IMR-90 (cell line): ENCODE data around the gene WBP1L. TPM values are rescaled to one million over a fixed set of nuclear protein-coding genes. Genes with fewer than 3 reads are reported as not detected.
"Not testable (repeated sequence)": the region's sequence is repeated elsewhere in the genome, so short reads cannot be mapped to it uniquely, and the experiment has no call there.

Experiments
- ATAC-seq: fragments of 200-7000 bp; cut with Tn5 transposase; 2 replicates; pipeline ENCODE4 v1.9.1; 2020; ENCODE audit warnings: low read depth, mild to moderate bottlenecking, moderate library complexity
- BruUV-seq: library from RNA; stranded (reverse); fragments of 400-500 nt; replicated peaks from 2 replicates; lab custom pipeline; 2021; lab: Mats Ljungman, UMichigan
- CTCF ChIA-PET: fragments of 300-600 bp; formaldehyde crosslinking; extraction: SDS; loops from one replicate; lab custom pipeline; 2021; ENCODE audit warnings: antibody characterized with exemption; lab: Yijun Ruan, JAX
- POLR2A ChIA-PET: fragments of 300-600 bp; sonication (Branson Sonifier 250); formaldehyde crosslinking; loops from one replicate; lab custom pipeline; 2022; ENCODE audit warnings: antibody characterized with exemption; ENCODE audit not compliant: unreplicated experiment; lab: Charles Lee
- DNase-seq: peaks from one replicate; pipeline ENCODE4 v3.0.0; 2013
- H2AFZ ChIP-seq: replicated peaks from 2 replicates; pipeline ENCODE3; 2013; ENCODE audit warnings: low read length, mild to moderate bottlenecking; ENCODE audit not compliant: poor library complexity
- H2AK5ac ChIP-seq: 2 replicates; pipeline ENCODE4 v1.6.1; 2013; ENCODE audit warnings: low read depth, low read length, inconsistent platforms
- H2AK9ac ChIP-seq: replicated peaks from 2 replicates; pipeline ENCODE3; 2013; ENCODE audit warnings: mild to moderate bottlenecking, low read depth, low read length, moderate library complexity; ENCODE audit not compliant: poor library complexity
- H2BK120ac ChIP-seq: 2 replicates; pipeline ENCODE4 v1.6.1; 2013; ENCODE audit warnings: low read depth, low read length, inconsistent platforms
- H2BK15ac ChIP-seq: 3 replicates; pipeline ENCODE4 v1.6.1; 2013; ENCODE audit warnings: low read depth, low read length, inconsistent platforms
- H2BK20ac ChIP-seq: 2 replicates; pipeline ENCODE4 v1.6.1; 2013; ENCODE audit warnings: low read depth, mild to moderate bottlenecking, inconsistent platforms, low read length, moderate library complexity
- H2BK5ac ChIP-seq: 2 replicates; pipeline ENCODE4 v1.6.1; 2013; ENCODE audit warnings: mild to moderate bottlenecking, low read depth, low read length, inconsistent platforms; ENCODE audit not compliant: poor library complexity, severe bottlenecking
- H3K14ac ChIP-seq: replicated peaks from 2 replicates; pipeline ENCODE4 v1.6.1; 2013; ENCODE audit warnings: low read depth, low read length, inconsistent platforms
- H3K18ac ChIP-seq: 2 replicates; pipeline ENCODE4 v1.6.1; 2013; ENCODE audit warnings: low read depth, low read length, control low read depth
- H3K23ac ChIP-seq: 2 replicates; pipeline ENCODE4 v1.6.1; 2013; ENCODE audit warnings: low read depth, low read length, inconsistent platforms
- H3K27ac ChIP-seq: 2 replicates; pipeline ENCODE4 v1.5.1; 2013; ENCODE audit warnings: mild to moderate bottlenecking, control low read depth, low read length; ENCODE audit not compliant: insufficient read depth
- H3K27me3 ChIP-seq: 2 replicates; pipeline ENCODE4 v1.6.1; 2013; ENCODE audit warnings: low read length; ENCODE audit not compliant: control insufficient read depth, insufficient read depth
- H3K36me3 ChIP-seq: 2 replicates; pipeline ENCODE4 v1.6.1; 2013; ENCODE audit warnings: low read length, mixed read lengths; ENCODE audit not compliant: control insufficient read depth, insufficient read depth
- H3K4ac ChIP-seq: 2 replicates; pipeline ENCODE4 v1.6.1; 2013; ENCODE audit warnings: low read depth, low read length, inconsistent platforms
- H3K4me1 ChIP-seq: 2 replicates; pipeline ENCODE4 v1.6.1; 2013; ENCODE audit warnings: low read length, mixed read lengths; ENCODE audit not compliant: control insufficient read depth, insufficient read depth
- H3K4me2 ChIP-seq: 2 replicates; pipeline ENCODE4 v1.6.1; 2013; ENCODE audit warnings: low read depth, mild to moderate bottlenecking, control low read depth, low read length, moderate library complexity
- H3K4me3 ChIP-seq: 2 replicates; pipeline ENCODE4 v1.5.1; 2013; ENCODE audit warnings: low read depth, mild to moderate bottlenecking, control low read depth, low read length, moderate library complexity; ENCODE audit not compliant: insufficient read depth
- H3K56ac ChIP-seq: 2 replicates; pipeline ENCODE4 v1.6.1; 2013; ENCODE audit warnings: low read length, inconsistent platforms; ENCODE audit not compliant: insufficient read depth; ENCODE audit errors: extremely low read depth
- H3K79me1 ChIP-seq, 2 experiments: 2 replicates each; pipeline ENCODE4 v1.6.1; 2013; ENCODE audit warnings: low read length in 2 of 2, inconsistent platforms in 1 of 2, low read depth in 1 of 2
- H3K9ac ChIP-seq: 2 replicates; pipeline ENCODE4 v1.6.1; 2013; ENCODE audit warnings: low read depth, low read length, control low read depth
- H3K9me1 ChIP-seq: 2 replicates; pipeline ENCODE4 v1.6.1; 2013; ENCODE audit warnings: low read length, inconsistent platforms; ENCODE audit not compliant: insufficient read depth
- H3K9me3 ChIP-seq: 2 replicates; pipeline ENCODE4 v1.6.1; 2013; ENCODE audit warnings: low read length; ENCODE audit not compliant: control insufficient read depth, insufficient read depth
- H4K20me1 ChIP-seq: 2 replicates; pipeline ENCODE4 v1.6.1; 2013; ENCODE audit warnings: low read length, inconsistent platforms; ENCODE audit not compliant: insufficient read depth
- H4K5ac ChIP-seq: 2 replicates; pipeline ENCODE4 v1.6.1; 2013; ENCODE audit warnings: mild to moderate bottlenecking, low read depth, low read length, control low read depth
- H4K8ac ChIP-seq, 2 experiments: 2 replicates each; pipeline ENCODE4 v1.6.1; 2013; ENCODE audit warnings: low read depth in 2 of 2, low read length in 2 of 2, control low read depth in 1 of 2, inconsistent platforms in 1 of 2
- H4K91ac ChIP-seq: 2 replicates; pipeline ENCODE4 v1.6.1; 2013; ENCODE audit warnings: low read depth, low read length, inconsistent platforms; ENCODE audit not compliant: insufficient read depth
- WGBS, 2 experiments: methylation state at CpG; one replicate each; pipeline versions ENCODE4 v1.1.5 to v1.1.7; 2013; ENCODE audit warnings: missing lambda C conversion rate in 2 of 2; ENCODE audit not compliant: insufficient read length in 1 of 2; ENCODE audit errors: extremely low coverage in 2 of 2; 5-methylcytosine and 5-hydroxymethylcytosine counted together
- dilution Hi-C: fragments of 300-500 bp; cut with HindIII; formaldehyde crosslinking; loops from one replicate; pipeline ENCODE4 v1.14.3; 2018; ENCODE audit warnings: low sequenced_read_pairs; ENCODE audit not compliant: unreplicated experiment
- in situ Hi-C: fragments of 300-500 bp; cut with MboI; formaldehyde crosslinking; loops from 3 replicates; pipeline ENCODE4 v1.14.3; 2019; ENCODE audit warnings: low sequenced_read_pairs, inconsistent platforms, mixed read lengths
- intact Hi-C: fragments of 100-400 bp; cut with micrococcal nuclease; formaldehyde crosslinking; loops from 2 replicates; pipeline ENCODE4 v1.10.0; 2022
- polyA plus RNA-seq, 3 experiments: library from polyadenylated mRNA; depleted of rRNA; stranded (reverse); fragments of >200 nt; gene quantifications; 2 replicates each; pipeline ENCODE4 v1.2.3, GENCODE V29; 2012; ENCODE audit warnings: low replicate concordance in 1 of 3
- total RNA-seq: library from RNA; depleted of rRNA; stranded (reverse); fragments of >200 nt; gene quantifications from 2 replicates; pipeline ENCODE4 v1.2.3, GENCODE V29; 2012

WBP1L gene
- total and polyA plus RNA-seq, 2 of the 4 experiments (the other 2 are of a cell fraction), result 20.7 to 31.0 TPM

- H3K18ac ChIP-seq, H3K36me3 ChIP-seq, CTCF ChIA-PET, H4K20me1 ChIP-seq, H3K14ac ChIP-seq, H3K9me3 ChIP-seq, intact Hi-C loops, H2BK15ac ChIP-seq, H3K9me1 ChIP-seq, H3K79me1 ChIP-seq, H2BK5ac ChIP-seq, H3K9ac ChIP-seq, H2BK120ac ChIP-seq, ATAC-seq, H4K91ac ChIP-seq, H3K27ac ChIP-seq, H2AFZ ChIP-seq, H3K4me2 ChIP-seq, BruUV-seq, H3K4me1 ChIP-seq, H2BK20ac ChIP-seq, H2AK5ac ChIP-seq, H2AK9ac ChIP-seq, H3K56ac ChIP-seq, DNase-seq, H3K4ac ChIP-seq, in situ Hi-C loops, dilution Hi-C loops, H3K4me3 ChIP-seq, H4K8ac ChIP-seq, H3K23ac ChIP-seq, H4K5ac ChIP-seq, POLR2A ChIA-PET: not testable (repeated sequence)
- peaks cover 13% of the 10 kb centered on the region for H3K27me3 ChIP-seq
- 46% methylated on average over 4 of the region's 8 CpGs; no CpG with 5 or more reads in 1 of the 2 experiments for WGBS, 2 experiments
Measured at GRCh38 chr10:102843139-102843538, 99.4 kb downstream of the WBP1L start.

- H2AFZ ChIP-seq, dilution Hi-C loops, CTCF ChIA-PET, POLR2A ChIA-PET, H4K5ac ChIP-seq, H3K23ac ChIP-seq, H3K18ac ChIP-seq, H3K36me3 ChIP-seq, H3K4me3 ChIP-seq, H4K8ac ChIP-seq, H4K20me1 ChIP-seq, in situ Hi-C loops, H2BK120ac ChIP-seq, H2BK15ac ChIP-seq, intact Hi-C loops, H3K4ac ChIP-seq, H3K79me1 ChIP-seq, H2BK20ac ChIP-seq, H3K56ac ChIP-seq, H4K91ac ChIP-seq, H3K27ac ChIP-seq, H3K9me1 ChIP-seq, H3K9me3 ChIP-seq, H3K4me2 ChIP-seq, DNase-seq, BruUV-seq, H2BK5ac ChIP-seq, H2AK5ac ChIP-seq, ATAC-seq, H2AK9ac ChIP-seq, H3K9ac ChIP-seq, H3K14ac ChIP-seq, H3K4me1 ChIP-seq: not testable (repeated sequence)
- H3K27me3 ChIP-seq, result peaks cover 13% of the 10 kb centered on the region
- WGBS, 2 experiments, result no CpG with 5 or more reads among the region's 6 CpGs
Measured at GRCh38 chr10:102844190-102844776, 100.5 kb downstream of the WBP1L start.
